ENCODE results near the gene TSSK2.
A peak's percentile ranks its signal among the peaks of the same experiment; 100 is the strongest.

The TSSK2 gene

GRCh38 chr22:19106886-19107729 lies 24.0 kb upstream of the TSSK2 start:
- DNase-seq, result no peak

DNA sequence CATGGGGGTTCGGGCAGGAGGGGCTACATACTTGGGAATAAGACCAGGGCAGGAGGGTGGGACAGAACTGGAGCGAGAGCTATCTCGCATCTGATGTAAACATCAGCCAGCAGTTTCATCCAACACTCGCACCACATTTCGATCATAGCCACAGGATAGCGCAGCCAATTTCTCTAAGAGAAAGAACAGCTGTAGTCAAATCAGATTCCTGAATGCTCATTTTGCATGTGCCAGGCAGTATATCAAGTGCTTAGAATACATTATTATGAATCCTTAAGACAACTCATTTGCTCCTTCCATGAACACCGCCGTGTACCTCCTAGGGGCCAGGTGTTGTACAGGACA lies 23.4 kb upstream of the TSSK2 start:
- DNase-seq, result no peak

DNA sequence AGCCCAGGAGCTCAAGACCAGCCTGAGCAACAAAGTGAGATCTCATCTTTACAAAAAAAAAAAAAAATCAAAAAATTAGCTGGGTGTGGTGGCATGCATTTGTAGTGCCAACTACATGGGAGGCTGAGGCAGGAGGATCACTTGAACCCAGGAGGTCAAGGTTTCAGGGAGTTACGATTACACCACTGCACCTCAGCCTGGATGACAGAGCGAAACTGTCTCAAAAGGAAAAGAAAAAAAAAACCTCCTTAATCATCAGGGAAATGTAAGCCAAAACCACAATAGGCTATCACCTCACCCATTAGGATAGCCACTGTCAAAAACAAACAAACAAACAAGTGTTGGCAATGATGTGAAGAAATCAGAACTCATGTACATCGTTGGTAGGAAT lies 22.3 kb upstream of the TSSK2 start:
- DNase-seq, result no peak

- DNase-seq, result no peak
These were observed 21.7 kb upstream of the TSSK2 start for GRCh38 chr22:19109198-19110063.

DNA sequence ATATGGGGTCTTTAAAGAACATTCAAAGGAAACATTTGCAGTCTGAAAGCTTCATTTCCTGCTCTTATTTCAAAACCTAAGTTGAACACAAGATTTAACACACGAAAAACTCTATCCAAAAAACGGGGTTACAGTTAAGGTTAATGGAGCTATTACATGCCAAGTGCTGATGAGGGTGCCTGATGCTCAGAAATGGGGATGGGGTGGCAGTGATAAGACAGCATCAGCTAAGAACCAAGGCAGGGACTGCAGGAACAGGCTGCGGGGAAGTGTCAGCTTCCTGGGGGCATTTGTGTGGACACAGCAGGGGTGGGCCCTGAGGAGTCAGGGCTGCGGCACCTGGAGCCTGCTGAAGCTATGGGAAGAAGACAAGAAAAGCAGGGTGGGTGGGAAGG lies 21.0 kb upstream of the TSSK2 start:
- DNase-seq, result no peak

DNA sequence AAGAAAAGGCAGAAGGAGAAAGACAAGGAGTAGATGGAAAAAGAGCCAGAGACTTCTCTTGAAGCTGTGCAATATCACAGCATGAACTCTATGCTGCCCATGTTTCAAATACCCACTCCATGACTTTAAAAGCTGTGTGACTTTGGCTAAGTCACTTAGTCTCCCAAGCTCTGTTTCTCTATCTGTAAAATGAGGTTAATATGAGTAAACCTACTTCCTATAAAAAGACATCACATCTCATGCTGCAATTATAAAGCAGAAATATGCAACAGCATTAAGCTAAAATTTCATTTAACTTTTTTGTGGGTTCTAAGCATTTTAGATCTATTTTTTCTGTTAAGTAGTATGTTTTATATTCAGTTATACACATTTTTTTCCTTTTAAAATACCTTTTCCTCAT lies 20.5 kb upstream of the TSSK2 start:
- no peak for DNase-seq

DNA sequence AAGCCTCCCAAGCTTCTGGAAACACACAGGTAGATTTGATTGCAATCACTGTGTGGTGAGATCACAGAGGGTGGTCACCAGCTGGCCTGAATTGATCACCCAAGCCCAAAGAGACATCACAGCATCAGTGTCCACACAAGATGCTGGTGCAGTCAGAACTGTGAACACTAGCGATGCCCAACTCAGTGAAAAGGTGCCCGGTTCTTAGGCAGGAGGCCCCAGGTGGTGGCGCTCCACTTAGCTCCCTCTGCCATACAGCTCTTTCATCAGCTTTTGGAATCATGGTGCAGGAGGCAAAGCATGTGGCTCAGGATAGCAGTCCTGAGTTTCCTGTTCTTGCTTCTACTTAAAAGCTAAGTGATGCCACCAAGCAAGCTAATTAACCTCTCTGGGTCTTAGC lies 20.0 kb upstream of the TSSK2 start:
- peak; percentile 51 for DNase-seq

GRCh38 chr22:19111584-19111983 lies 19.5 kb upstream of the TSSK2 start:
- DNase-seq, result no peak

DNA sequence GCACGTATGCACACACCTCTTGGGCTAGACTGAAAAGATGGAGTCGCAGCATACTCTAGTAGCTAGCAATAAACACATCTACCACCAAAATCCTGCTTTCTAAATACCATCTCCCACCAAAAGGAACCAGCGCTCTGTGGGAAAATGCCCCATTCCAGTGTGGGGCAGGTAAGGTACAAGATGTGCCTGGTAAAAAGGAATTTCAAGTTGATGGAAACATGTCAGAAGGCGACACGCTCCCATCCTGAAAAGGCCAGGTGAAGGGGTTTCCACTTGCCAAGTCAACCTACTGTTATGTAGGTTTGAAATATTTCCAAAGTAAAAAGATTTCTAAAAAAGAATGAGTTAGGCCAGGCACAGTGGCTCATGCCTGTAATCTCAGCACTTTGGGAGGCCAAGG lies 17.7 kb upstream of the TSSK2 start:
- DNase-seq, result no peak

DNA sequence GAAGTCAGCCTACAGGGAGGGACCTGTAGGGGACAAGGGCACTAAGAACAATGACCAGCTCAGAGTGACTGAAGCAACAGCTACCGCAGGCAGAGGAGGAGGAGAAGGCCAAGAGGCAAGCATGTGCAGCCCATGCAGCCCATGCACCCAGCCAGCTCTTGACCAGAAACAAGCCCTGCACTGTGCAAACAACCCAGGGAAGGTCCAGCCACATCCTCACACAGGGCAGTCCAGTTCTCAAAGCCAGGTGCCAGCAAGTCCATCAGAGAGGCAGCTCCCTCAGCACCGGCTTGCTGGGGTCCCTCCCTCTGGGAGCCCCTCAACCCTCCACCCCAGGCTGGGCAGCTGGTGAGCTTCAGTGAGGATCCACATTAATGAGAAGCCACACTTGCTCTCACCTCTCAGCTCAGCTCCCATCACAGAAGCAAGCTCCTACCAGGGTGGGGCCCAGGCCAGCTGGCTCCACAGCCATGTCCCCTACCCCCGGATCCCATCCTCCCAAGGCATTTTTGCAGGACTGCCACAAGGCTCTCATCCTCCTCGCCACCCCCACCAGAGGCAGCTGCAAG lies 16.0 kb upstream of the TSSK2 start:
- no peak for DNase-seq

- peak; percentile 15 for DNase-seq
These were observed 15.5 kb upstream of the TSSK2 start for GRCh38 chr22:19115628-19116027.

DNA sequence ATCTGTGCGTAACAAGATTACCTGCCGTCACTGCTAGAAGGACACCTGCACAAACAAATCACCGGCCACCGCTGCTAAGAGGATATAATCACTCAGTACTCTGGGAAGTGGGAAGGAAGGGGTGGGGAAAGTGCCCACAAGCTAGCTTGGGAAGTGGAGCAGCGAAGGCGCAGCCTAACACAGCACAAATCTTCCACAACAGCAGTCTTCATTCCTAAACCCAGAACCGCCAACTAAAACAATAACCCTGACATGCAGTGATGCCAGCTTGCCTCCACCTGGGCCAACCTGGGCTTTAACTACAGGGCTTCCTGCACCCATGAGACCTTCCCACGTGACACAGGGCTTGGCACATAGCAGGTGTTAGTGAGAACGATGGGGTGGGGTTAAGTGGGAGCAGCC lies 14.0 kb upstream of the TSSK2 start:
- DNase-seq, result peak; percentile 86

- no peak for DNase-seq
These were observed 12.7 kb upstream of the TSSK2 start for GRCh38 chr22:19118329-19118880.

- DNase-seq, result no peak
These were observed 11.2 kb upstream of the TSSK2 start for GRCh38 chr22:19119949-19120348.

- no peak for DNase-seq
These were observed 10.1 kb upstream of the TSSK2 start for GRCh38 chr22:19120829-19121630.

DNA sequence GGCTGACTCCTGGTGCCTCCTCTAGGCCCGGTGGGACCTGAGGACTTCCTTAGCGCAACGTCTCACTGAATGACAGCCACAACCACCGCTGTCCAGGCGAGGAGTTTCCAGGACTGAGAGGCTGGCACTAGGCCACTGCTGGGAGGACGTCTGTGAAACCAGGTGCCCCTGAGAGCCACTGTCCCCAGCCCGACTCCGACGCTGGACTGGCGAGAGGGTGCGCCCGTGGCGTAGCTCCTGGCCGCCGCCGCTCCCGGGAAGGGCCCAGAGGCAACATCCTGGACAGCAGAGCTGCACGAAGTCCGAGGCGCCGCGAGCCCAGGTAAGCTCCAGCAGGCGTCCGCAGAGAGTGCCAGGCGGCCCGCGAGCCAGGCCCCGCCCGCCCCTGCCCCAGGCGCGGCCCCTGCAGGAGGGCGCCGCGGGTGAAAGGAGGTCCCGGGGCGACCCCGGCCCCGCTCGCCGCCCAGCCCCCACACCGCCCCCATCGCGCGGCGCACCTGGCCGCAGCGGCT lies 9.4 kb upstream of the TSSK2 start:
- DNase-seq, result peak; percentile 38

- DNase-seq, result peak; percentile 97
These were observed 8.9 kb upstream of the TSSK2 start, which contains the start of gene DGCR2 for GRCh38 chr22:19122143-19122751. TSS of gene DGCR2 (minus strand) at chr22:19122412. CDS start at chr22:19122206, 206 bp downstream.

DNA sequence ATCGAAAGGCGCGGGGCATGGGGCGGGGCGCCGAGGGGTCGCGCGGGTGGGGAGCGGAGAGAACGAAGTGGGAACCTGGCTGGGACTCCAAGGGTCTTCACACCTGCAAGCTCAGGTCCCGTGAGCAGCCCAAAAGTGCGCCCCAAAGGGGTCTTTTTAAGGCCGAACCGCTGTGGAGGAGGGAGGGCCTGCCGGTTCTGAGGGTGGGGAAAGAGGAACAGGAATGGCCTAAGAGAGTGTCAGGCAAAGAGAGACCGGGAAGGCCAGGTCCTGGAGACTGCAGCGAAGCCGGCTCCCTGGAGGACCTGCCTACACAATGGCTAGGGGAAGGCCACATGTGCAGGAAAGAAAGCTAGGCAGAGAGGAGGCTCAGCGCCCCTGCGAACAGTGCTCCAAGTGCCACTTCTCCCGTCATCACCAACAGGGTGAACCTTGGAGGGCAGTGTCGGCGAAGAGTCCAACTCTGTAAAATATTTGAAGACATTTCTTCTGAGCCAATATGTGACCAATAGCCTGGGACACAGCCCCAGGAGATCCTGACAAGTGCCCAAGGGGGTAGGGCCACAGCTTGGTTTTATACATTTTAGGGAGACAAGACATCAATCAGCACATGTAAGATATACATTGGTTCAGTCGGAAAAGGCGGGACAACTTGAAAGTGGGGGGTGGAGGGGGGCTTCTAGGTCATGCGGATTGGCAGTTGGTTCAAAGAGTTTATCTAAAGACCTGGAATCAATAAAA lies 8.2 kb upstream of the TSSK2 start:
- peak; percentile 37 for DNase-seq

DNA sequence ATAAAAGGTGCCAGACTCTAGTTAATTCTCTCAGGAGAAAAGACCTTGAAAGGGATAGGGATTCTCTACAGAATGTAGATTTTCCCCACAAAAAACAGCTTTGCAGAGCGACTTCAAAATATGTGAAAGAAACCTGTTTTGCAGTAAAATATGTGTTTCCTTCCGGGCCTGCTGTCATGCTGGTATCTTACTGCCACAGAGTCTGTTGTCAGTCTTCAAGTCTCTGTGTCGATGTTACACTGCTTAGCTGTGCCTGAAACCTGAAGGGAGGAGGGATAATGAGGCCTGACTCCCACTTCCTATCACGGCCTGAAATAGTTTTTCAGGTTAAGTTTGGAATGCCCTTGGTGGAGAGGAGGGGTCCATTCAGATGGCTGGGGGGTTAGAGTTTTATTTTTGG lies 7.2 kb upstream of the TSSK2 start:
- no peak for DNase-seq

DNA sequence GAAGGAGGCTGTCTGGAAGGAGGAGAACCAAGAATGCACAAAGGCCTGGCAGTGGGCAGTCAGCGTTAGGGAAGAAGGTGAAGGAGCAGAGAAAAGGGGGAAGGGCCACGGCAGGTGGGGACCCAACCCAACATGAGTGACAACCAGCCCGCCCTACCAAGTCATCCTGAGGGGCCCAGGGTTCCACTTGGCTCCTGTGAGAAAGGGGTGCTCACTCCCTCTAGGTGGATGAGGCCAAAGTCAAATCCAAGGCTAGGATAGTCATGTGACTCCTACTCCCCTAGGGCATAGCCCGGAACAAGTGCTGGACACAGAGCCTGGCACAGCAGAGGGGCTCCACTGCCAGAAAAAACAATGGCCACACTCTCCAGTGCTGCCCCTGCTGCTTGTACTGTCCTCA lies 6.7 kb upstream of the TSSK2 start:
- no peak for DNase-seq

DNA sequence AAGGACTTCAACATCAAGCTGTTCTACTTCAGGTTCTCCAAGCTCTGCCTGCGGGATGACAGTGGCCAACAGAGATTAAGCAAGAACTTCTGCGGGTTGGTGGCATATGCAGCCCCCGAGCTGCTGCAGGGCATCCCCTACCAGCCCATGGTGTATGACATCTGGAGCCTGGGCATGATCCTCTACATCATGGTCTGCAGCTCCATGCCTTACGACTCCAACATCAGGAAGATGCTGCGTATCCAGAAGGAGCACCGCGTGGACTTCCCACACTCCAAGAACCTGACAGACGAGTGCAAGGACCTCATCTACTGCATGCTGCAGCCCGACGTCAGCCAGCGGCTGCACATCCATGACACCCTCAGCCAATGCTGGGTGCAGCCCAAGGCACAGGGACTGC lies 6.1 kb upstream of the TSSK2 start:
- DNase-seq, result no peak
